ENCODE data around the gene PRIMA1. TPM values are rescaled to one million over a fixed set of nuclear protein-coding genes. Genes with fewer than 3 reads are reported as not detected.

The PRIMA1 gene
- total RNA-seq, 1 donor from 2014 or later: 4.0 TPM

DNA sequence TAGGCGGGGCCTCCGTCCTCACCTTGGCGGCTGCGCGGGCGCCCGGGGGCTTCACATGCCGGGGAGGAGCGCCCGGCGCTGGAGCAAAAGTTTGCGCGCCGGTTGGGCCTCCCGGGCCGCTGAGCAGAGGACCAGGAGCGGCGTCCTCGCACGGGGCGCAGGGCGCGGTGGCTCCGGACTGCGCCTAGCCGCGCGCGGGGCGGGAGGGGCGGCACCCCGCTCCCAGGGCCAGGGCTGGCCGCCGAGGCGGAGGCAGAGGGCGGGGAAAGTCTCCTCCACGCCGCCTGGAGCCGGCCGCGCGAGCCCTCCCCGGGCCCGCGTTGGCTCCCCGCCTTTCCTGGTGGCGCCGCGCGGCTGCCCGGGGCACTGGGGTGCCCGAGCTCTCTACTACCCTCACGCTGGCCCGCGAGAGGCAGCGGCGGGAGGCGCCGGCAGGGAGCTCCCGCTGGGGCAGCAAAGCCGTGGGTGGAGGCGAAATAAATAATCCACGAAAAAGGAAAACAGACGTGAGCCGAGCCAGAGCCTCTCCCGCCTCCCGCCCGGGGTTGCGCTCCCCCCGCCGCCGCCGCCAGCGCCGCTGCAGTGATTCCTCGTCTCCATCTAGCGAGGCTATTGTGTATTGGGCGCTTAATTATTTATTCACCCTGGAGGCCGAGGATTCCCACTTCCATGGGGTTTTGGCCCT, 400 bp upstream of the PRIMA1 start:
- no peaks in the 10 kb centered on the region for H3K9me3 Mint-ChIP-seq (ENCODE audit: low read depth)
- no peaks in the 10 kb centered on the region for H3K36me3 Mint-ChIP-seq (ENCODE audit: insufficient read depth)
- peaks cover 51% of the 10 kb centered on the region for H3K27me3 Mint-ChIP-seq

DNA sequence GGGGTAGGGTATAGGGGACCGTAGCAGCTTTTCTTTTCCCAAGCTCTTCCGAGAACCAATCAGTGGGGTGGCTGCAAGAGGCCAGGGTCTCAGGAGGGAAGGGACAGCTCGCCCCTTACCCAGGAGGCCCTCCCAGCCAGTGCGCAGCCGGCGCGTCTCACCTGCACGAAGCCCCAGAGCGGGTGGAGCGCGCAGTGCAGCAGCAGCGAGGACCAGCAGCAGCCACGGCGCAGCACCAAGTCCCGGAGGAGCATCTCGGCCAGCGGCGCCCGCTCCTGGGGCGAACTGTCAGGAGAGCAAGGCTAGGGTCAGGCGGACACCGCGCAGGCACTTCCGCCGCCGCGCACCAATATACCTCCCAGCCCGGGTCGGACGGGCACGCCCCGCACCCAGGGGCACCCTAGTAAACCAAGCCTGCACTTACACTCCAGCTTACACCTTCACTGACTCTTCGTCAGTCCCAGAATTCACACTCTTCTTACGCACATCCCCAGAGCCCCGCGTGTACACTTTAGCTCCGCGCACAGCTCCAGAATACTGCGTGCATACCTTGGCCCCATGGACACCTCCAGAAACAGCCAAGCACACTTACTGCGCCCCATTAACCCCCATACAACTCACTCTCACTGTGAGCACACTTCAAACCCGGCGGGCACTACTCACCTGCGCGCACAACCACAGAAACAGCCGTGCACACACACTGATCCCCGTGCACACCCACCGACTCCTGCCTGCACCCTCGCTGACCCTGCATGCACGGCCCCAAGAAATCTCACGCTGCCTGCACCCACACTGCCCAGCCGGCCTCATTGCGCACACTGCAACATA, 606 bp downstream of the PRIMA1 start:
- Mint-ChIP-seq H3K27me3 (peaks cover 52% of the 10 kb centered on the region), H3K9me3 (ENCODE audit: low read depth) (no peaks in the 10 kb centered on the region), H3K27ac (peak overlapping the region; percentile 3), H3K4me3 (ENCODE audit: low read depth) (peak overlapping the region; percentile 82), H3K36me3 (ENCODE audit: insufficient read depth) (no peaks in the 10 kb centered on the region), H3K4me1 (ENCODE audit: low read depth) (peaks cover 24% of the 10 kb centered on the region)
- TF ChIP-seq CTCF (IDR thresholded peaks at IDR 0.05; ENCODE audit: unreplicated experiment): no peak
- DNase-seq (ENCODE audit: low spot score, unreplicated experiment): peak; percentile 45

More for the DNA sequence above, 400 bp upstream of the PRIMA1 start:
- Mint-ChIP-seq H3K4me1 (ENCODE audit: low read depth) (peaks cover 24% of the 10 kb centered on the region), H3K27ac (peak overlapping the region; percentile 71), H3K4me3 (ENCODE audit: low read depth) (peak overlapping the region; percentile 82)
- DNase-seq (ENCODE audit: low spot score, unreplicated experiment): peak; percentile 44
- peak; percentile 32 for TF ChIP-seq CTCF (IDR thresholded peaks at IDR 0.05; ENCODE audit: unreplicated experiment)

GRCh38 chr14:93785423-93785822, 2.9 kb downstream of the PRIMA1 start:
- Mint-ChIP-seq H3K27me3 (peaks cover 47% of the 10 kb centered on the region), H3K27ac (no peak overlapping the region), H3K4me1 (ENCODE audit: low read depth) (peaks cover 30% of the 10 kb centered on the region), H3K36me3 (ENCODE audit: insufficient read depth) (no peaks in the 10 kb centered on the region), H3K4me3 (ENCODE audit: low read depth) (no peak overlapping the region), H3K9me3 (ENCODE audit: low read depth) (no peaks in the 10 kb centered on the region)
- no peak for TF ChIP-seq CTCF (IDR thresholded peaks at IDR 0.05; ENCODE audit: unreplicated experiment)
- DNase-seq (ENCODE audit: low spot score, unreplicated experiment): no peak

DNA sequence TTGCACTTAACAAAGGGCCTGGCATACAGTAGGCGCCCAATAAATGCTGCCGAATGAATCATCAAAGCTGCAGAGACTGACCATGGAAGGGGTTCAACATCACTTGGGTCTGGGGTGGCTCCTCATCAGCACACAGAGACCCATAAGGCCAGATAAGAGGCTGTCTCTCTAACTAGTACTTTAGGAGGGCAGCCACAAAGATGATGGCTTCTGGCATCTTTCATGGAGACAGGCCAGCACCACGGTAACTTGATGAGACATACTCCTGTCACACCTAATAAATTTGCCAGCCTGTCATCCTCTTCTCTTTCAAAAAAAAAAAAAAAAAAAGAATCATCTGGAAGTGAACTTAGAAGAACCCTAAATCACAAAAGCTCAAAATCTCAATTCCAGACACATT, 3.4 kb downstream of the PRIMA1 start:
- Mint-ChIP-seq H3K27me3 (peaks cover 44% of the 10 kb centered on the region), H3K4me1 (ENCODE audit: low read depth) (peaks cover 31% of the 10 kb centered on the region), H3K9me3 (ENCODE audit: low read depth) (no peaks in the 10 kb centered on the region), H3K36me3 (ENCODE audit: insufficient read depth) (no peaks in the 10 kb centered on the region), H3K4me3 (ENCODE audit: low read depth) (no peak overlapping the region), H3K27ac (no peak overlapping the region)
- no peak for TF ChIP-seq CTCF (IDR thresholded peaks at IDR 0.05; ENCODE audit: unreplicated experiment)
- no peak for DNase-seq (ENCODE audit: low spot score, unreplicated experiment)

GRCh38 chr14:93780813-93781400, 7.4 kb downstream of the PRIMA1 start:
- H3K9me3 Mint-ChIP-seq (ENCODE audit: low read depth): no peaks in the 10 kb centered on the region
- H3K4me1 Mint-ChIP-seq (ENCODE audit: low read depth): peaks cover 43% of the 10 kb centered on the region
- H3K4me3 Mint-ChIP-seq (ENCODE audit: low read depth): no peak overlapping the region
- H3K36me3 Mint-ChIP-seq (ENCODE audit: insufficient read depth): no peaks in the 10 kb centered on the region
- peaks cover 16% of the 10 kb centered on the region for H3K27me3 Mint-ChIP-seq
- H3K27ac Mint-ChIP-seq: peak overlapping the region; percentile 25
- DNase-seq (ENCODE audit: low spot score, unreplicated experiment): no peak
- TF ChIP-seq CTCF (IDR thresholded peaks at IDR 0.05; ENCODE audit: unreplicated experiment): no peak

Data from progenitor cell of endocrine pancreas (in vitro differentiated cells).